Fibroblast of pulmonary artery (primary cell): ENCODE results near the gene HOXA11.
A peak's percentile ranks its signal among the peaks of the same experiment; 100 is the strongest.

Experiments
- DNase-seq: peaks from one replicate; pipeline ENCODE4 v3.0.0-alpha.2; 2010; ENCODE audit warnings: low read depth
- H3K4me3 ChIP-seq: replicated peaks from 2 replicates; pipeline ENCODE4 v1.5.1; 2011; ENCODE audit warnings: low read depth, mild to moderate bottlenecking, control low read depth, low read length, moderate library complexity
- CTCF ChIP-seq: IDR thresholded peaks from 2 replicates; pipeline ENCODE4 v1.5.1; 2011; ENCODE audit warnings: mild to moderate bottlenecking, control low read depth, low read length, inconsistent platforms; ENCODE audit errors: missing control alignments

The HOXA11 gene

GRCh38 chr7:27141923-27142579, 43.0 kb downstream of the HOXA11 start:
- peak overlapping the region; percentile 48 for H3K4me3 ChIP-seq
- TF ChIP-seq CTCF, result no peak
- no peak for DNase-seq

GRCh38 chr7:27141137-27141922, 43.7 kb downstream of the HOXA11 start:
- TF ChIP-seq CTCF, result no peak
- DNase-seq, result no peak
- H3K4me3 ChIP-seq, result peak overlapping the region; percentile 48

- no peak overlapping the region for H3K4me3 ChIP-seq
- TF ChIP-seq CTCF, result no peak
- DNase-seq, result no peak
These were observed 44.7 kb downstream of the HOXA11 start for GRCh38 chr7:27140126-27140857.

GRCh38 chr7:27139334-27140125, 45.5 kb downstream of the HOXA11 start:
- TF ChIP-seq CTCF, result no peak

GRCh38 chr7:27138985-27139333, 46.1 kb downstream of the HOXA11 start:
- no peak for TF ChIP-seq CTCF
- H3K4me3 ChIP-seq, result no peak overlapping the region
- no peak for DNase-seq

More at GRCh38 chr7:27139334-27140125, 45.5 kb downstream of the HOXA11 start:
- H3K4me3 ChIP-seq, result no peak overlapping the region
- DNase-seq, result no peak

- no peak for DNase-seq
- H3K4me3 ChIP-seq, result no peak overlapping the region
- no peak for TF ChIP-seq CTCF
These were observed 46.6 kb downstream of the HOXA11 start for GRCh38 chr7:27138472-27138871.
